ENCODE data around the gene CDK4.

CDK4 gene

DNA sequence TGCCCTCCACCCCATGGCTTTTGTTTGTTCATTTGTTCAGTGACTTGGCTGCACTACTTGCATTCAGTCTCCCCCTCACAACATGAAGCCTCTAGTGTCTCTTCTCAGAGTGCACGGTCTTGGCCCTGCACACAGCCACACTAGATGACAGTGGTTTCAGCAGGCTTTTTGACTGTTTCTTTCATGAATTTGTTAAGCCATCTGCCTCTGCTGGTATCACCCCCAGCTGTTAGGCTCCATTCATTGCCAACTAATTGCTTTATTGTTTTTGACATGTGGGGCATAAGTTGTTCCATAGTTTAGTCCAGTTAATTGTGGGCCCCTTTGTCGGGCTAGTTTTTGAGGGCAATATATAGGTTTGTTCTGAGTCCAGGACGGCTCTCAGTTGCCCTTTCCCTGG is 39.4 kb downstream of the CDK4 start:
- DNase-seq (ENCODE audit: low read depth in 2 of 2) = no peak

GRCh38 chr12:57708296-57708695 is 43.8 kb downstream of the CDK4 start:
- DNase-seq (ENCODE audit: low read depth in 2 of 2) = no peak

DNA sequence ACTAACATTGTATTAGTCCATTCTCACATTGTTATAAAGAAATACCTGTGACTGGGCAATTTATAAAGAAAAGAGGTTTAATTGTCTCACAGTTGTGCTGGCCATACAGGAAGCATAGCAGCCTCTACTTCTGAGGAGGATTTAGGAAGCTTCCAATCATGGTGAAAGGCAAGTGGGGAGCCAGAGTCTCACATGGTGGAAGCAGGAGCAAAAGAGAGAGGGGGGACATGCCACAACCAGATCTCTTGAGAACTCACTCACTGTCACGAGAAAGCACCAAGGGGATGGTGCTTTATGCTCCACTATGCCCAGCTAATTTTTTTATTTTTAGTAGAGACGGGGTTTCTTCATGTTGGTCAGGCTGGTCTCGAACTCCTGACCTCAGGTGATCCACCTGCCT is 44.9 kb downstream of the CDK4 start:
- DNase-seq (ENCODE audit: low read depth in 2 of 2) = no peak

- DNase-seq (ENCODE audit: low read depth in 2 of 2) = no peak
Measured at GRCh38 chr12:57700317-57700716, 51.8 kb downstream of the CDK4 start.

DNA sequence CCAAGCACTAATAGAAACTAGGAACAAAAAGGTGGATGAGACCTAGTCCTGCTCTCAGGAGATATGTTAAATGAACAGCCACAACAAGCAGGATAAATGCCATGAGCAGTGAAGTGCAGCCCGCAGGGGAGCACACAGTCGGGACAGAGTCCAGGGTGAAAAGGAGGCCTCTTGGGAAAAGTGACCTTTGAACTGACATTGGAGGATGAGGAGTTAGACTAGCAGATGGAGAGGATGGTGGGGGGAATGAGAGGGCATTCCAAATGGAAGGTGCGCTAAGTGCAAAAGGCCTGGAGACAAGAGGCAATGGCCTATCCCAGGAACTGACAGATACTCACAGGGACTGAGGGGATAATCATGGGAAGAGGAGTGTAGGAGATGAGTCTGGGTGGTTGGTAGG is 53.7 kb downstream of the CDK4 start:
- DNase-seq (ENCODE audit: low read depth in 2 of 2) = no peak
